NCI-H2227 (cell line): ENCODE data around the gene SPATS2.
"Not testable (repeated sequence)": the region's sequence is repeated elsewhere in the genome, so short reads cannot be mapped to it uniquely, and the experiment has no call there.

Experiments
- DNase-seq: peaks from one replicate; lab custom pipeline; 2025; ENCODE audit not compliant: unreplicated experiment; lab: John Stamatoyannopoulos, UW

SPATS2 gene

GRCh38 chr12:49509681-49510080 lies 142.4 kb downstream of the SPATS2 start:
- not testable (repeated sequence) for DNase-seq

GRCh38 chr12:49511410-49511809 lies 144.1 kb downstream of the SPATS2 start:
- no peak for DNase-seq

GRCh38 chr12:49512546-49512945 lies 145.3 kb downstream of the SPATS2 start:
- no peak for DNase-seq

GRCh38 chr12:49515266-49515665 lies 148.0 kb downstream of the SPATS2 start:
- no peak for DNase-seq

- DNase-seq, result no peak
These were observed 151.8 kb downstream of the SPATS2 start for GRCh38 chr12:49518914-49519573.

GRCh38 chr12:49519574-49519936 lies 152.3 kb downstream of the SPATS2 start:
- DNase-seq, result no peak

- DNase-seq, result no peak
These were observed 154.1 kb downstream of the SPATS2 start for GRCh38 chr12:49521389-49521788.

GRCh38 chr12:49524660-49525324 lies 157.5 kb downstream of the SPATS2 start:
- DNase-seq, result no peak

- DNase-seq, result no peak
These were observed 158.7 kb downstream of the SPATS2 start for GRCh38 chr12:49525942-49526341.

- DNase-seq, result no peak
These were observed 160.3 kb downstream of the SPATS2 start for GRCh38 chr12:49527361-49528130.

- DNase-seq, result no peak
These were observed 162.2 kb downstream of the SPATS2 start for GRCh38 chr12:49529414-49529813.

- no peak for DNase-seq
These were observed 164.5 kb downstream of the SPATS2 start for GRCh38 chr12:49531745-49532144.

GRCh38 chr12:49533331-49533730 lies 166.1 kb downstream of the SPATS2 start:
- DNase-seq, result no peak

- DNase-seq, result not testable (repeated sequence)
These were observed 166.9 kb downstream of the SPATS2 start for GRCh38 chr12:49534122-49534521.

- peak; percentile 28 for DNase-seq
These were observed 167.5 kb downstream of the SPATS2 start for GRCh38 chr12:49534731-49535278.

GRCh38 chr12:49535921-49536525 lies 168.8 kb downstream of the SPATS2 start:
- DNase-seq, result no peak

GRCh38 chr12:49536526-49537071 lies 169.3 kb downstream of the SPATS2 start:
- no peak for DNase-seq

- peak; percentile 54 for DNase-seq
These were observed 170.0 kb downstream of the SPATS2 start for GRCh38 chr12:49537231-49537751.

GRCh38 chr12:49537752-49538509 lies 170.7 kb downstream of the SPATS2 start:
- DNase-seq, result peak; percentile 54
